ENCODE results near the gene SLC9A8. TPM values are rescaled to one million over a fixed set of nuclear protein-coding genes. Genes with fewer than 3 reads are reported as not detected.

Gene SLC9A8
- total and polyA plus RNA-seq, 7 donors = 6.1 to 19.4 (median 10.6) TPM

DNA sequence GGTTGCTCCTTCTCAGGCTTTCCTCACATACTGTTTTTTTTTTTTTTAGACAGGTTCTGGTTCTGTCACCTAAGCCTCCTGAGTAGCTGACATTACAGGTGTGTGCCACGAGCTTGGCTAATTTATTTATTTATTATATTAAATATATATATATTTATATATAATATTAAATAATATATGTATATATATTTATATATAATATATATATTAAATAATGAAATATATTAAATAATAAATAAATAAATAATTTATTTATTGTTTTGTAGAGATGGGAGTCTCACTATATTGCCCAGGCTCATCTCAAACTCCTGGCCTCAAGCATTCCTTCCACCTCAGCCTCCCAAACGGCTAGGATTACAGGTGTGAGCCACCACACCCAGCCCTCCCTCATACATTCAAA is 28.3 kb upstream of the SLC9A8 start:
- TF ChIP-seq, protein P1, sequence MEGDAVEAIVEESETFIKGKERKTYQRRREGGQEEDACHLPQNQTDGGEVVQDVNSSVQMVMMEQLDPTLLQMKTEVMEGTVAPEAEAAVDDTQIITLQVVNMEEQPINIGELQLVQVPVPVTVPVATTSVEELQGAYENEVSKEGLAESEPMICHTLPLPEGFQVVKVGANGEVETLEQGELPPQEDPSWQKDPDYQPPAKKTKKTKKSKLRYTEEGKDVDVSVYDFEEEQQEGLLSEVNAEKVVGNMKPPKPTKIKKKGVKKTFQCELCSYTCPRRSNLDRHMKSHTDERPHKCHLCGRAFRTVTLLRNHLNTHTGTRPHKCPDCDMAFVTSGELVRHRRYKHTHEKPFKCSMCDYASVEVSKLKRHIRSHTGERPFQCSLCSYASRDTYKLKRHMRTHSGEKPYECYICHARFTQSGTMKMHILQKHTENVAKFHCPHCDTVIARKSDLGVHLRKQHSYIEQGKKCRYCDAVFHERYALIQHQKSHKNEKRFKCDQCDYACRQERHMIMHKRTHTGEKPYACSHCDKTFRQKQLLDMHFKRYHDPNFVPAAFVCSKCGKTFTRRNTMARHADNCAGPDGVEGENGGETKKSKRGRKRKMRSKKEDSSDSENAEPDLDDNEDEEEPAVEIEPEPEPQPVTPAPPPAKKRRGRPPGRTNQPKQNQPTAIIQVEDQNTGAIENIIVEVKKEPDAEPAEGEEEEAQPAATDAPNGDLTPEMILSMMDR (IDR thresholded peaks at IDR 0.05) = no peak
- ATAC-seq (no peak), DNase-seq (no peak)
- Histone ChIP-seq H3K9me3 (no peaks in the 10 kb centered on the region), H3K36me3 (ENCODE audit: insufficient read depth in 1 of 2, low read depth in 1 of 2) (no peaks in the 10 kb centered on the region), H3K4me1 (no peaks in the 10 kb centered on the region), H3K27me3 (ENCODE audit: insufficient read depth in 3 of 3, low read length in 2 of 3) (no peaks in the 10 kb centered on the region), H3K27ac (no peak overlapping the region), H3K4me3 (no peak overlapping the region)
- intact Hi-C loops (cut with DNase I) = no loop called here
- 45 to 77% (median 64%) methylated on average over 2 of the region's 2 CpGs for WGBS, 3 donors

DNA sequence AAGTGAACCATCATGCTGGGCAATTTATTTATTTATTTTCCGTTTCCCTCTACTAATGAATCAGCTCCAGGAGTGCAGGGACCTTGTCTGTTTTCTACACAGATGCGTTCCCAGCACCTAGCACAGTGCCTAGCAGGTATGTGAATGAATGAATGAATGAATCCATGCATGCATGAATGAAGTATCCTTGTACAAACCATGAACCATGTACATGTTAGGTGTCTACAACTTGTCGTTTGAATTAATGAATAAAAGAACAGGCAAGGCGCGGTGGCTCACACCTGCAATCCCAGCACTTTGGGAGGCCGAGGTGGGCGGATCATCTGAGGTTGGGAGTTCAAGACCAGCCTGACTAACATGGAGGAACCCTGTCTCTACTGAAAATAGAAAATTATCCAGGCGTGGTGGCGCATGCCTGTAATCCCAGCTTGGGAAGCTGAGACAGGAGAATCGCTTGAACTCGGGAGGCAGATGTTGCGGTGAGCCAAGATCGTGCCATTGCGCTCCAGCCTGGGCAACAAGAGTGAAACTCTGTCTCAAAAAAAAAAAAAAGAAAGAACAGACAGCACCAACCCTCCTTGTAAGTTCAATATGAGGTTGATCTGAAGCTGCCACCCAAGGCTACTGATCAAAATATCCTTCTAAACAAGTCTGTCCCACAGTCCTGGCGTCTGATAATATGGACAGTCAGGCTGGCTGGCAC is 27.3 kb upstream of the SLC9A8 start:
- DNase-seq (no peak), ATAC-seq (no peak)
- no peaks in the 10 kb centered on the region for H3K27me3 ChIP-seq (ENCODE audit: insufficient read depth in 3 of 3, low read length in 2 of 3)
- H3K27ac ChIP-seq = no peak overlapping the region
- no peaks in the 10 kb centered on the region for H3K4me1 ChIP-seq
- no peaks in the 10 kb centered on the region for H3K9me3 ChIP-seq
- TF ChIP-seq, protein P1 (IDR thresholded peaks at IDR 0.05) = no peak
- no peak overlapping the region for H3K4me3 ChIP-seq
- no peaks in the 10 kb centered on the region for H3K36me3 ChIP-seq (ENCODE audit: insufficient read depth in 1 of 2, low read depth in 1 of 2)
- intact Hi-C loops (cut with DNase I) = no loop called here
- WGBS, 3 donors = 73 to 90% (median 86%) methylated on average over 15 of the region's 15 CpGs

DNA sequence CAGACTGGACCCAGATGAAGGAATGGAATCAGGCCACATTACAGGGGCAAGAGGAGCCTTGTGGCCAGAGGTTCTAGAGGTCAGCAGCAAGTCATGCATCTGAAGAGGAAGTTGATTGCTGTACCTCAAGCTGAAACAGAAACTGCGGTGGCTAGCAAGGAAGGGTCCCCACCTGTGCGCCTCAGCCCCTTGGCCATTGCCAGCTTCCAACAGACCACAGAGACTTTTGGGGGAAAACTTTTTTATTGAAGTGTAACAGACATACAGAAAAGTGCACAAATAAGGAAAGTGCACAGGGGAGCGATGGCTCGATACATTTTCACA is 26.8 kb upstream of the SLC9A8 start:
- intact Hi-C loops (cut with DNase I) = no loop called here
- Histone ChIP-seq H3K27me3 (ENCODE audit: insufficient read depth in 3 of 3, low read length in 2 of 3) (no peaks in the 10 kb centered on the region), H3K4me1 (no peaks in the 10 kb centered on the region), H3K36me3 (ENCODE audit: insufficient read depth in 1 of 2, low read depth in 1 of 2) (no peaks in the 10 kb centered on the region), H3K27ac (no peak overlapping the region), H3K9me3 (no peaks in the 10 kb centered on the region), H3K4me3 (no peak overlapping the region)
- ATAC-seq (no peak), DNase-seq (no peak)
- TF ChIP-seq, protein P1 (IDR thresholded peaks at IDR 0.05) = no peak
- WGBS, 3 donors = 88 to 96% (median 90%) methylated on average over 4 of the region's 4 CpGs

DNA sequence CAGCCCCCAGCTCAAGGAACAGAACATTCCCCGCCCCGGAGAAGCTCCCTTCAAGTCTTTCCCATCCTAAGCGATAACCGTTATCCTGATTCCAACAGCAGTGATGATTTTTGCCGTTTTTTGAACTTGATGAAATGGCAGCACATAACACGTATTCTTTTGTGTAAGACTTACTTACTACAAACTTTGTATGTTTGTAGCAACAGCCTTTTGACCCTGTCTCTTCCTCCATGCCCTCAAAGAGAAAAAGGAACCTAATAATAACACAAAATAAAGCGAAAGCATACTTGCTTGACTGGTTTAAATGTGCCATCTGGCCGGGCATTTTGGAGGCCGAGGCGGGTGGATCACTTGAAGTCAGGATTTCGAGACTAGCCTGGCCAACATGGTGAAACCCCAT is 26.4 kb upstream of the SLC9A8 start:
- no peak overlapping the region for H3K27ac ChIP-seq
- H3K36me3 ChIP-seq (ENCODE audit: insufficient read depth in 1 of 2, low read depth in 1 of 2) = no peaks in the 10 kb centered on the region
- ATAC-seq (no peak), DNase-seq (no peak)
- TF ChIP-seq, protein P1 (IDR thresholded peaks at IDR 0.05) = no peak
- no peak overlapping the region for H3K4me3 ChIP-seq
- no peaks in the 10 kb centered on the region for H3K9me3 ChIP-seq
- no peaks in the 10 kb centered on the region for H3K27me3 ChIP-seq (ENCODE audit: insufficient read depth in 3 of 3, low read length in 2 of 3)
- no peaks in the 10 kb centered on the region for H3K4me1 ChIP-seq
- intact Hi-C loops (cut with DNase I) = no loop called here
- 74 to 87% (median 78%) methylated on average over 9 to 11 of the region's 11 CpGs for WGBS, 3 donors
